ENCODE data around the gene CA12. TPM values are rescaled to one million over a fixed set of nuclear protein-coding genes. Genes with fewer than 3 reads are reported as not detected.

CA12 gene
- polyA plus RNA-seq, 2 donors: 32.2 to 35.0 TPM

- no peaks in the 10 kb centered on the region for H3K9me3 ChIP-seq (ENCODE audit: control insufficient read depth in 2 of 2, insufficient read depth in 1 of 2, low read depth in 1 of 2, low read length in 1 of 2)
- peaks cover 0 to 6% of the 10 kb centered on the region in 2 donors for H3K36me3 ChIP-seq (ENCODE audit: control insufficient read depth in 2 of 2, insufficient read depth in 2 of 2, low read length in 1 of 2)
- H3K4me1 ChIP-seq (ENCODE audit: control insufficient read depth in 2 of 2, insufficient read depth in 2 of 2, low read length in 1 of 2): peaks cover 4 to 39% of the 10 kb centered on the region in 2 donors
- no peaks in the 10 kb centered on the region for H3K27me3 ChIP-seq (ENCODE audit: control insufficient read depth in 1 of 2, insufficient read depth in 2 of 2, low read length in 2 of 2)
- peak overlapping the region; percentile 92 to 94 for H3K27ac ChIP-seq (ENCODE audit: low read depth in 2 of 2, low read length in 1 of 2)
- 54 to 61% methylated on average over 12 of the region's 12 CpGs for WGBS, 2 donors
- no peak overlapping the region for H3K4me3 ChIP-seq (ENCODE audit: low read depth in 1 of 2, low read length in 2 of 2)
Observed at GRCh38 chr15:63372018-63372705, 9.5 kb downstream of the CA12 start.

DNA sequence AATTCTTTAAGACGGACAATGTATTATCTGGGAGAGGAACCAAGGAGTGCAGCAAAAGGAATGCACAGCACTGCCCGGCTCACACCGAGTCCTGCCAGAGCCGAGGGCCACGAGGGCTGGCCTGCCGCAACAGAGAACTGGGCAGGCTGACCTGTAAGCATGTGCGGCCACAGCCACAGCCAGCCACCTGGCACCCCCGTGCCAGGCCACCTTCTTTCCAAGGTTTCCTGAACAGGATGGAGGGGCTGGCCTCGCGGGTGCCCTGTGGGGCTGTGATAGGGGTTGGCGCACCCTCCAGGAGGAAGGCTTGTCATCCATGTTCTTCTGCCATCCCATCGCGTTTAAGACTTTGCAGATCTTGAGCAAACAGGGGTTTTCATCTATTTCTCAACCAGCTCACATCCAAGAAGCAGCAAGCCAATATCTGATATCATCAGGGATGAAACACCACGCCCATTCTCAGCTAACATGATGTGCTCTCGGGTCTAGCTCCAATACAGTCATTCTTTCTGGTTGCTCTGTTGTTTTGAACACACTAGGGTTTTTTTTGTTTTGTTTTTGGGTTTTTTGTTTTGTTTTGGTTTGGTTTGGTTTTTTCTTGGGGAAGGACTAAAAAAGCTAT lies 10.2 kb downstream of the CA12 start:
- peaks cover 0 to 6% of the 10 kb centered on the region in 2 donors for H3K36me3 ChIP-seq (ENCODE audit: control insufficient read depth in 2 of 2, insufficient read depth in 2 of 2, low read length in 1 of 2)
- H3K4me1 ChIP-seq (ENCODE audit: control insufficient read depth in 2 of 2, insufficient read depth in 2 of 2, low read length in 1 of 2): peaks cover 4 to 40% of the 10 kb centered on the region in 2 donors
- H3K27me3 ChIP-seq (ENCODE audit: control insufficient read depth in 1 of 2, insufficient read depth in 2 of 2, low read length in 2 of 2): no peaks in the 10 kb centered on the region
- no peaks in the 10 kb centered on the region for H3K9me3 ChIP-seq (ENCODE audit: control insufficient read depth in 2 of 2, insufficient read depth in 1 of 2, low read depth in 1 of 2, low read length in 1 of 2)
- peak overlapping the region; percentile 40 to 66 for H3K27ac ChIP-seq (ENCODE audit: low read depth in 2 of 2, low read length in 1 of 2)
- WGBS, 2 donors: 71 to 82% methylated on average over 15 of the region's 15 CpGs
- H3K4me3 ChIP-seq (ENCODE audit: low read depth in 1 of 2, low read length in 2 of 2): no peak overlapping the region

DNA sequence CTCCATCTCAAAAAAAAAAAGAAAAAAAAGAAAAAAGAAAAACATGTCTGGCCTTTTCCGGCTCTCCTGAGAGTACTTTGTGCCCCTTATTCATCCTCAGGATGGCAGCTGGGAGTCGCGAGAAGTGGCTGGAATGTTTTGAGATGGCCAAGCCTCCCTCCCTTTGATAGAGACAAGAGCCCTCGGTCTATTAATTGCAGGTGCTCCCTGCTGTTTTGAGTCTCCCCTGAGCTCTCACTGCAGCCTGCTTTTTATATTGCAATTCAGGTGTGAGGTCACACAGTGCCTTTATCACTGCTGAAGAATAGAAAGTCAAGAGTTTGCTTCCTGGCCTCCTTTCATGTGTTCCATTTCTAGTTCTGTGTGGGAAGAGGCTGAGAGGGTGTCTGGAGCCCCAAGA lies 10.9 kb downstream of the CA12 start:
- Histone ChIP-seq H3K36me3 (ENCODE audit: control insufficient read depth in 2 of 2, insufficient read depth in 2 of 2, low read length in 1 of 2) (peaks cover 0 to 6% of the 10 kb centered on the region in 2 donors), H3K27ac (ENCODE audit: low read depth in 2 of 2, low read length in 1 of 2) (peak overlapping the region in 1 of 2 donors; percentile 66), H3K27me3 (ENCODE audit: control insufficient read depth in 1 of 2, insufficient read depth in 2 of 2, low read length in 2 of 2) (no peaks in the 10 kb centered on the region), H3K4me3 (ENCODE audit: low read depth in 1 of 2, low read length in 2 of 2) (no peak overlapping the region), H3K4me1 (ENCODE audit: control insufficient read depth in 2 of 2, insufficient read depth in 2 of 2, low read length in 1 of 2) (peaks cover 4 to 40% of the 10 kb centered on the region in 2 donors), H3K9me3 (ENCODE audit: control insufficient read depth in 2 of 2, insufficient read depth in 1 of 2, low read depth in 1 of 2, low read length in 1 of 2) (no peaks in the 10 kb centered on the region)
- WGBS, 2 donors: 87 to 90% methylated on average over 4 of the region's 4 CpGs

GRCh38 chr15:63369781-63370180 lies 11.9 kb downstream of the CA12 start:
- WGBS, 2 donors: 91 to 93% methylated on average over 4 of the region's 4 CpGs
- no peak overlapping the region for H3K4me3 ChIP-seq (ENCODE audit: low read depth in 1 of 2, low read length in 2 of 2)
- peak overlapping the region; percentile 40 to 61 for H3K27ac ChIP-seq (ENCODE audit: low read depth in 2 of 2, low read length in 1 of 2)
- H3K9me3 ChIP-seq (ENCODE audit: control insufficient read depth in 2 of 2, insufficient read depth in 1 of 2, low read depth in 1 of 2, low read length in 1 of 2): no peaks in the 10 kb centered on the region
- peaks cover 7 to 40% of the 10 kb centered on the region in 2 donors for H3K4me1 ChIP-seq (ENCODE audit: control insufficient read depth in 2 of 2, insufficient read depth in 2 of 2, low read length in 1 of 2)
- H3K36me3 ChIP-seq (ENCODE audit: control insufficient read depth in 2 of 2, insufficient read depth in 2 of 2, low read length in 1 of 2): peaks cover 0 to 7% of the 10 kb centered on the region in 2 donors
- no peaks in the 10 kb centered on the region for H3K27me3 ChIP-seq (ENCODE audit: control insufficient read depth in 1 of 2, insufficient read depth in 2 of 2, low read length in 2 of 2)

DNA sequence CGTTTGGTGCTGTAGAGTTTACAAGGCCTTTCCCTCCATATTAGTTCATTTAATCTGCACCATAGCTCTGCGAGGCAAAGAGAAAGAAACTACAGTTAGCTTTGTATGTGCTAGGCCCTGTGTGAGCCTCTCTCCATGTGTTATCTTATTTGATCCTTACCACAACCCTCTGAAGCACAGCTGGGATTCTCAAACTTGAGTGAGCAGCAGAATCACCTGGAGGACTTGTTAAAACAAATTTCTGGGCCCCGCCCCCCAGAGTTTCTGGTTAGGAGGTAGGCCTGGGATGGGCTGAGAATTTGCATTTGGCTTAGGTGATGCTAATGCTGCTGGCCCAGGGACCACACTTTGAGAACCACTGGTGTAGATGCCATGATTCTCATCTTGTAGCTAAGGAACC lies 12.3 kb downstream of the CA12 start:
- H3K4me3 ChIP-seq (ENCODE audit: low read depth in 1 of 2, low read length in 2 of 2): no peak overlapping the region
- H3K27me3 ChIP-seq (ENCODE audit: control insufficient read depth in 1 of 2, insufficient read depth in 2 of 2, low read length in 2 of 2): no peaks in the 10 kb centered on the region
- H3K36me3 ChIP-seq (ENCODE audit: control insufficient read depth in 2 of 2, insufficient read depth in 2 of 2, low read length in 1 of 2): peaks cover 0 to 11% of the 10 kb centered on the region in 2 donors
- peaks cover 5 to 41% of the 10 kb centered on the region in 2 donors for H3K4me1 ChIP-seq (ENCODE audit: control insufficient read depth in 2 of 2, insufficient read depth in 2 of 2, low read length in 1 of 2)
- no peaks in the 10 kb centered on the region for H3K9me3 ChIP-seq (ENCODE audit: control insufficient read depth in 2 of 2, insufficient read depth in 1 of 2, low read depth in 1 of 2, low read length in 1 of 2)
- WGBS, 2 donors: 64 to 65% methylated on average over 3 of the region's 3 CpGs
- peak overlapping the region; percentile 40 to 61 for H3K27ac ChIP-seq (ENCODE audit: low read depth in 2 of 2, low read length in 1 of 2)

GRCh38 chr15:63368503-63368902 lies 13.1 kb downstream of the CA12 start:
- Histone ChIP-seq H3K9me3 (ENCODE audit: control insufficient read depth in 2 of 2, insufficient read depth in 1 of 2, low read depth in 1 of 2, low read length in 1 of 2) (no peaks in the 10 kb centered on the region), H3K4me3 (ENCODE audit: low read depth in 1 of 2, low read length in 2 of 2) (no peak overlapping the region), H3K27me3 (ENCODE audit: control insufficient read depth in 1 of 2, insufficient read depth in 2 of 2, low read length in 2 of 2) (no peaks in the 10 kb centered on the region), H3K36me3 (ENCODE audit: control insufficient read depth in 2 of 2, insufficient read depth in 2 of 2, low read length in 1 of 2) (peaks cover 0 to 11% of the 10 kb centered on the region in 2 donors), H3K4me1 (ENCODE audit: control insufficient read depth in 2 of 2, insufficient read depth in 2 of 2, low read length in 1 of 2) (peaks cover 5 to 35% of the 10 kb centered on the region in 2 donors), H3K27ac (ENCODE audit: low read depth in 2 of 2, low read length in 1 of 2) (peak overlapping the region; percentile 75 to 83)
- WGBS, 2 donors: 80 to 90% methylated on average over 7 of the region's 7 CpGs

DNA sequence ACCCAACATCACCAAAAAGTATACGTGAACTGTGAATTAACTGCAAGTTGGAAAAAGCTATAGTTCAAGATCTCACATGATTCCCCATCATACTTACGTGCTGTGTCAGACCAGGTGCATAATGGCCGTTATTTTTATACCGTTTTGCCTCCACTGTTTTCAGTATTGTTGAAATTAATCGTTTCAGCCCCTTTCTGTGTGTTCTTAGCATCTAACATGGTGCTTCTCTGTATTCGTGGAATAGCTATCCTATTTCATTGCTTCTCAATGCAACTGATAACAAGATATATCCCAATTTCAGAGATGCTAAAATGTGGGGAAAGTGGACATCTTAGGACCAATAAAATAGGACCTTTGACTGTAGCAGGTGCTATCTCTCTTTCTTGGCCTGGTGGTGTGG lies 13.7 kb downstream of the CA12 start:
- Histone ChIP-seq H3K36me3 (ENCODE audit: control insufficient read depth in 2 of 2, insufficient read depth in 2 of 2, low read length in 1 of 2) (peaks cover 0 to 11% of the 10 kb centered on the region in 2 donors), H3K4me1 (ENCODE audit: control insufficient read depth in 2 of 2, insufficient read depth in 2 of 2, low read length in 1 of 2) (peaks cover 5 to 32% of the 10 kb centered on the region in 2 donors), H3K9me3 (ENCODE audit: control insufficient read depth in 2 of 2, insufficient read depth in 1 of 2, low read depth in 1 of 2, low read length in 1 of 2) (no peaks in the 10 kb centered on the region), H3K27me3 (ENCODE audit: control insufficient read depth in 1 of 2, insufficient read depth in 2 of 2, low read length in 2 of 2) (no peaks in the 10 kb centered on the region), H3K4me3 (ENCODE audit: low read depth in 1 of 2, low read length in 2 of 2) (no peak overlapping the region), H3K27ac (ENCODE audit: low read depth in 2 of 2, low read length in 1 of 2) (peak overlapping the region; percentile 75 to 83)
- WGBS, 2 donors: 63 to 67% methylated on average over 6 of the region's 6 CpGs

GRCh38 chr15:63367390-63367789 lies 14.3 kb downstream of the CA12 start:
- Histone ChIP-seq H3K27ac (ENCODE audit: low read depth in 2 of 2, low read length in 1 of 2) (peak overlapping the region; percentile 76 to 88), H3K4me1 (ENCODE audit: control insufficient read depth in 2 of 2, insufficient read depth in 2 of 2, low read length in 1 of 2) (peaks cover 5 to 27% of the 10 kb centered on the region in 2 donors), H3K4me3 (ENCODE audit: low read depth in 1 of 2, low read length in 2 of 2) (no peak overlapping the region), H3K27me3 (ENCODE audit: control insufficient read depth in 1 of 2, insufficient read depth in 2 of 2, low read length in 2 of 2) (no peaks in the 10 kb centered on the region), H3K9me3 (ENCODE audit: control insufficient read depth in 2 of 2, insufficient read depth in 1 of 2, low read depth in 1 of 2, low read length in 1 of 2) (no peaks in the 10 kb centered on the region), H3K36me3 (ENCODE audit: control insufficient read depth in 2 of 2, insufficient read depth in 2 of 2, low read length in 1 of 2) (peaks cover 0 to 11% of the 10 kb centered on the region in 2 donors)
- 41 to 43% methylated on average over 2 of the region's 2 CpGs for WGBS, 2 donors

DNA sequence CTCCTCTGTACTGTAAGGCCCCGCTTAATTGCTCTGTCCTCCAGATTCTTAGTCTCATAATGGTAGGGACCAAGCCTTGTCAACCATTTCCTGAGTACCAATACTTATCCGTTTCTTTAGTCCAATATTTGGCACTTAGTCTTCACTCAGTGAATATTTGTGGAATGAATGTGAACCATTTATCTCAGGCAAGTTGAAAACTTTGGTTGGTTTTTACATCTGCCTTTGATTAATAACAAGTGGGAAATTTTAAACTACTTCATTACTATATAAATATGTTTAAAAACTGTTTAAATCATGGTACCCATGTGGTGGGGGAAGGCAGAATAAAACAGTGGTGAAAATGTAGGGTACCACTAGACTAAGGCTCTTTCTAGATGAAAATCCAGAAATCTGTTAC lies 15.2 kb downstream of the CA12 start:
- Histone ChIP-seq H3K27ac (ENCODE audit: low read depth in 2 of 2, low read length in 1 of 2) (no peak overlapping the region), H3K27me3 (ENCODE audit: control insufficient read depth in 1 of 2, insufficient read depth in 2 of 2, low read length in 2 of 2) (no peaks in the 10 kb centered on the region), H3K9me3 (ENCODE audit: control insufficient read depth in 2 of 2, insufficient read depth in 1 of 2, low read depth in 1 of 2, low read length in 1 of 2) (no peaks in the 10 kb centered on the region), H3K36me3 (ENCODE audit: control insufficient read depth in 2 of 2, insufficient read depth in 2 of 2, low read length in 1 of 2) (peaks cover 0 to 8% of the 10 kb centered on the region in 2 donors), H3K4me1 (ENCODE audit: control insufficient read depth in 2 of 2, insufficient read depth in 2 of 2, low read length in 1 of 2) (peaks cover 3 to 22% of the 10 kb centered on the region in 2 donors), H3K4me3 (ENCODE audit: low read depth in 1 of 2, low read length in 2 of 2) (no peak overlapping the region)
- WGBS, 2 donors: 85% methylated on average over 2 of the region's 2 CpGs

All from esophagus (tissue), 2 donors.